COLO829 (cell line): ENCODE results near the gene CMC4.

ENCODE experiments used
- DNase-seq: peaks from one replicate; pipeline ENCODE4 v3.0.0; 2012; ENCODE audit warnings: low spot score

The CMC4 gene

DNA sequence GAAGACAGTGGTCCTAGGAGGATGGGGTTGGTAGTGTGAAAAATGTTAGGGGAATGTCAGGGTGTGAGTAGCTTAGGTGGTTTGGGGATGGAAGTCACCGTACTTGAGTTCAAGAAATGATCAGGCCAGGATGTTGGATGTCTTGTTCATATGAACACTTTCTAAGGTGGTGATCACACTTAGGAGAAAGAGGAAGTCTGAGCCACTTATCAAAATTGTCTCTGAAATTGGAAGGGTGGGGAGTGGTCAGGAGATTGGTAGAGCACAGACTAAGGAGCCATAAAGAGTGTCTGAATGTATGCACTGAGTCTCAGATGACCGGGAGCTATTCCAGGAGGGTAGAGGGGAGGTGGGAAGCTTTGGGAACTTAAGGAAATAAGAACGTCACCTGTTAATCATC, 17.3 kb downstream of the CMC4 start:
- no peak for DNase-seq

DNA sequence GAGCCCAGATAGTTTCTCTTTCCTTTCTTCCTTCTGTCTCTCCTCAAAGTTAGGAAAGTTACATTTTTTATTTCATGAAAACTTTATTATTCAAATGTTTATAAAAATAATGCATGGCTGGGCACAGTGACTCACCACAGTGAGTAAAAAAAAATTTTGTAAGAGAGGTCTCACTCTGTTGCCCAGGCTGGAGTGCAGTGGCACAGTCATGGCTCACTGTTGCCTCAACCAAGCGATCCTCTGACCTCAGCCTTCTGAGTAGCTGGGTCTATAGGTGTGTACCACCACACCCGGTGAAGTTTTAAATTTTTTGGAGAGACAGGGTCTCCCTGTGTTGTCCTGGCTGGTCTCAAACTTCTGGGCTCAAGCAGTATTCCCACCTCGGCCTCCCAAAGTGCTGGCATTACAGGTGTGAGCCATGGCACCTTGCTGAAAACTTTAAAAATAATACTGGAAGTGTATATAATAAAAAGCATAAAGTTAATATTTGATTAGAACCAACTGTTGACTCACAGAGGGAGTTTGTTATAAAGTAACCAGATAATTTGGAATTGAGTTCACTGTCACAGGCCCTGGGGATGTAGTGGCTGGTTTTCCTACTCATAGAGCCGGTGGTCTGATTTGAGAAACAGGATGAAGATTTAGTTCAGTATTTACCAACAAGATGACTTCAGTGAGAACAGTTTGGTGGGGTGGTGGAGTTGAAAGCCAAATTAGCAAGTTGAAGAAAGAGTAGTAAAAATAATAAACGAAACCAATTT, 18.0 kb downstream of the CMC4 start:
- DNase-seq, result no peak

DNA sequence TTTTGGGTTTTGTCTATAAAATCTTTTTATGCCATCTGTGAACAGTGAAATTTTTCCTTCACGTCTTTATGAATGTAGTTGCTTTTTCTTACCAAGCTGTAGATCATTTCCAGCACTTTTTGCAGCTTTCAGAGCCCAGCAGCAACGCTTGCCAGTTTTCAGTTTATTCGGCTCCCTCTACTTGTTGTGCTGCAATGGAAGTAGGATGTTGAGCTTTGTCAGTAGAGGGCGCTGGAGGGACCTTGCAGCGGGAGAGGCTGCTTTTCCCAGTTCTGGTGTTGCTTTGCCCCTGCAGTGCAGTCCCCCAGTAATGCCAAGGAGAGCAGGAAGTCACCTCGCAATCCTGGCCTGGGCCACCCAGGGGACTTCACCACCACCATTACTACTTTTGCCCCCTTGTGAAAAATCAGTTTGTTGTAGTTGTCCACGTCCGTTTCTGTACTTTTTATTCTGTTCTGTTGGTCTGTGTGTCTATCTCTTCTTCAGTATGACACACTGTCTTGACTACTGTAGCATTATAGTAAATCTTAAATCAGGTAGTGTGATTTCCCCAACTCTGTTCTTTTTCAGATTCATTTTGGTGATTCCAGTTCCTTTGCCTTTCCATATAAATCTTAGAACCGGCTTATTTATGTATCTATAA, 21.8 kb downstream of the CMC4 start:
- DNase-seq, result peak; percentile 53

DNA sequence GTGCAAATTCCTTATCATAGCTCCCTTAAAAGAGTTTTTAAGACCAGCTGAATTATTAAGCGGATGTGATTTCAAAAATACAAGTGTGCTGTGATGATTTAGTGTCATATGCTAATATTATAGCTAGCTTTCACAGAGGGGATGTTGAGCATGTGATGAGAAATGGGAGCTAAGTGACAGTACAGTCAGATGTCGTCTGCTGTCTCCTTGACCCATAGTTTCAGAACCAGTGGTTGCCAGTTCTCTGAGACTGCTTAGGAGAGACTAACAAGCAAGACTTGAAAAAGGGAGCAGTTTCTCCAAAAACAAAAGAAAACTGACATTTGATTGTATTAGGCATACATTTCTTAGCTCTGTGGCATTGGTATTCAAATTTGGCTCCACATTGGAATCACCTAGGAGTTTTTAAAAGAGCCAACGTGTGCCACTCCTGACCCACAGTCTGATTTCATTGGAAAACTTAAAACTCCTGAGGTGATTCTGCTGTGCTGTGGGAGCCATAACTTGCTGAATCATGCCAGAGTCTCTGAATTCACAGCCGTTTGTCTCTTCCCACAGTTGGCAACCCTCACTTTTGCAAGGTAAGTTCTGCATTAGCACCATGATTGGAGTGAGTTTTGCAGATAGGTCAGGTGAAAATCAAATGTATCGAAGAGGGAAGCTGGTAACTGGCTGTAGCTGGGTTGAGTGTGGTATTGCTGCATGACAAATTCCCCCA, 24.0 kb downstream of the CMC4 start:
- DNase-seq, result no peak

DNA sequence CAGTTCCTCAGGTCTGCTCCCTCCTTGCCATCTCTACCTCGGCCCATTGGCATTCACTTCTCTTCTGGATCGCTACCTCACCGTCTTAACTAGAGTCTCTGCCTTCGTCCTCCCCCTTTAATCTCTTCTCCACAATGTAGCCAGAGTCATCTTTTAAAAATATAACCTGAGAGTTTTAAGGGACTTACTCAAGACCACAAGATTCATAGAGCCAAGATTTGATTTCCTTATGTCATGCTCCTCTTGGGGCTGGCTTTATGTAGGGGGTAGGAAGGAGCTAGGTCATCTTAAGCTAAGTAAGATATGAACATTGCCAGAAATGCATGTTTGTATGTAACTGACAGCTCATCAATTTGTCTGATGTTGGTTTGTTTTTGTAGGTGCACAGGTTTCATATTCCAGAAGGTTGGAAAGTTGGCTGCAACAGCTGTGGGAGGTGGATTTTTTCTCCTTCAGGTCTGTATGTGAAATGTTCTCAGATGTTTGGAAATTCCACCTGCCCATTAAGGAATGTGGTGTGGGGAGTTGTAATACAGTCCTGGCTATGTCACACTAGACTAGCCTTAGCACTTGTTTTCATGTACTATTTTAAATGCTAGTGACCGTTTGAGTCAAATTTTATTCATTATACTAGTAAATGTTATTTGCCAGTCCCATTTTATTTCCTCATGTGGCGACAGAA, 24.7 kb downstream of the CMC4 start:
- DNase-seq, result no peak

DNA sequence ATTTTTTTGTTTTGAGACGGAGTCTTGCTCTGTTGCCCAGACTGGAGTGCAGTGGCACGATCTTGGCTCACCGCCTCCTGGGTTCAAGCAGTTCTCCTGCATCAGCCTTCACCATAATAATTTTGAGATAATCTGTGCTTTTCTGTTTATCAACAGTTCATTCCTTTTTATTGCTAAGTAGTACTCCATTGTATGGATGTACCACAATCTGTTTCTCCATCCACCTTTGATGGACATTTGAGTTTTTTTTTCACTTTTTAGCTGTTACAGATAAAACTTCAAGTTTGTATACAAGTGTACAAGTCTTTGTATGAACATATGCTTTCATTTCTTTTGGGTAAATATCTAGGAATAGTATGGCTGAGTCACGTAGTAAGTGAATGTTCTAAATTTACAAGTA, 35.2 kb downstream of the CMC4 start:
- no peak for DNase-seq

DNA sequence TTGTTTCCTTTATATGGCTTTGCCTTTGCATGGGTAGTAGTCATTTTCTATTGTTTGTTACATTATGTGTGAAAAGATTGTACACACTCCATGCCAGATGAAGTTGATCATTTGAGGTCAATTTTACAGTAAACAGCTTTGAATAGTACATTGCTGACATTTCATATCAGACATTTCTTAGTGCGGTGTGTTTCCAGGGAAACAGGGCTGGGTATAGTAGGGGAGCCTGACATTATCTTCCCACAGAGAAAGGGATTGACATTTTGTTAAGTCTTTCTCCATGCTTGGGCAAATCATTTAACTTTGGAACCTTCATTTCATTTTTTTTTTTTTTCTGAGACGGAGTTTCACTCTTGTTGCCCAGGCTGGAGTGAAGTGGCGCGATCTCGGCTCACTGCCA, 39.3 kb downstream of the CMC4 start:
- no peak for DNase-seq

DNA sequence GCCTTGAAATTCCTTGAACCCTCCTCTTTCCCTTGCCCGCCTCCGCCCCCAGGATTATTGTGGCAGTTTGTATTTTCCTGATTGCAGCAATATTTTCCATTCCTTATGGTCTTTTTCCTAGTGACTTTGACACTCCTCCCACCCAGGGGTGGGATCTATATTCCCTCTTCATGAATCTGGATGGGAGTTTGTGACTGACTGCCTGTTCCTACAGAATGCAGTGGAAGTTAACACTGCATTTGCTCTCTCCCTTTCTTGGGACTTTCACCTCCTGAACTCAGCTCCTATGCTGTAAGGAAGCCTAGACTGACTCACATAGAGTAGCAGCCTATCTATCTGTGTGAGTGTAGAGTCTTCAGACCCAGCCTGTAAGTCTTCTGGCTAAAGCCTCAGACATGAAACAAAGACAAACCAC, 42.1 kb downstream of the CMC4 start:
- no peak for DNase-seq

DNA sequence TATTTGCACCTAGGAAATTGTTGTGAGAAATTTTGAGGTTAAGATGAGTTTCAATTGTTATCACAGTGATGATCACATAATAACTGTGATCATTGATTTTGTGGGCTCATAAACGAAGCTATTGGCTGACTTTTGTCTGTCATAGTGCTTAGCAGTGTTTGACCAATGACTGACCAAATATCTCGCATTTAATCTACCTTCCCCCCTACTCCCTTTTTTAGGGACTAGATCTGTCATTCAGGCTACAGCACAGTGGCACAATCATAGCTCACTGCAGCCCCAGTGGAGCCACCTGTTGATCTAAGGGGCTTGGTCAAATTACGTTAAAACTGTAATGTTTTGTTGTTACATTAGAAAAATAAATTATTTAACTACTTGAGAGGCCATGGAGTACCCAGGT, 42.8 kb downstream of the CMC4 start:
- no peak for DNase-seq

DNA sequence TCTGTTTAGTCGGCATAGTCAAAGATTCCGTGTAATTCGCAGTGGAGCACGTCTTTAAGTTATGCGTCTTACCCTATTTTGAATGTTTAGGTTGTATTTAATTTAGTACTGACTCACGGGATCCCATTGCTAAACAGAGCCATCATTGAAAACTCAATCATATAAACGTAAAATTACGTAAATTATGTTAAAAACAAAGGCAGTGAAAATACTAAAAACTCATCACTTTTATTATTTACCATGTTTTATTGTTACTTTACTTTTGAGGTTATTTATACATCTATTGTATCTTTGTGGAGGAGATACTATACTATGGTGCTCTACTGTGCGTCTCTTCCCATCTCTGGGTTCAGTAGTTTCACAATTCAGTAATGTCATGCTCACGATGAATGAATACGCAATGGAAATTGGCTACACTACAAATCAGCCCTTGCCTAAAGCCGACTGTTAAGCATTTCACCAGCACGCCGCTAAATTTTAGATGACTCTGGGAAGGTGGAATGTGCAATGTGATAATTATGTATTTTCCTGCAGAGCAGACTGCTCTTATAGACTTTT, 43.3 kb downstream of the CMC4 start:
- no peak for DNase-seq

DNA sequence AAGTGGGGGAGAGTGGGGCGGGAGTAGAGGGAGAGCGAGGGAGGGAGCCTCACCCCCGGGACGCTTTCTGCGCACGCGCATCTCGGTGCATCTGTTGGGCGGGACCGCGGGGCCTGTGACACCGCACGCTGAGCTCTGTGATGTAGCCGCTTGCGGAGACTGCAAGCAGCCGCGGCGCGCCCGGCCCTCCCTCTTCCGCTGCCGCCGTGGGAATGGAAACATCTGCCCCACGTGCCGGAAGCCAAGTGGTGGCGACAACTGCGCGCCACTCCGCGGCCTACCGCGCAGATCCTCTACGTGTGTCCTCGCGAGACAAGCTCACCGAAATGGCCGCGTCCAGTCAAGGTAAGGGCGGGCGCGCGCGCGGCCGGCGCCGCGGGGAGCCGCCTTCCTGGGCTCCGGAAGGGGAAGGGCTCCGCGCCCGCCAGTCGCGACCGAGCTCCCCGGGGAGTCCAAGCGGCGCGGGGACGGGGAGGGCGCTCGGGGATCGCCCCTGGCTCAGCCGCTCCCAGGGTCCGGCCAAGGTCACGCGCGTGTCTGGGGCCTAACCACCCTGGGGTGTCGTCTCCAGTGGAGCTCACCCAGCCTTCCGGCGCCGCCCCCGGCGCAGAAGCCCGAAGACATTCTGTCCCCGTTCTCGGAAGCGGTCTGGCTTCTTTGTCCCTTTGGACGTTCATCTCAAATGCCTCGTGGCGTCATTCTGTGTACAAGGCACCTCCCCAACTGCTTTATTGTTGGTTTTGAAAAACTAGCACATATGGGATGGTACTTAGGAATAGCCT, 44.0 kb downstream of the CMC4 start, which contains the start of gene FUNDC2:
TSS of gene FUNDC2 (plus strand) at position 118 of the 782 bp plus-strand sequence. CDS start at position 213, 95 bp downstream.
- DNase-seq, result peak; percentile 75

DNA sequence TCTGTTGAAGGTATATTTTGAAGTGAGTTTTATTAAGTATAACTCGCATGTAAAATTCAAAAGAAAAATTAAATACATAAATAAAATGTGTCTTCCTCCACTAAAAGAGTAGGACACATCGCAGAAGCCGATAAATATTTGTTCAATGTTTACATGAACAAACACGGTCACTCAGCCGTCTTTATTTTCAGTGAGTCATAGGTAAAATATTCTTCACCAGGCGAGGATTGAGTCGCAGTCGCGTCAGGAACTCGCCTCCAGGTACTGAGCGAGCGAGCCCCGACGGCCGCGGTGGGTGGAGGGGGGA, 44.6 kb downstream of the CMC4 start:
- DNase-seq, result no peak

DNA sequence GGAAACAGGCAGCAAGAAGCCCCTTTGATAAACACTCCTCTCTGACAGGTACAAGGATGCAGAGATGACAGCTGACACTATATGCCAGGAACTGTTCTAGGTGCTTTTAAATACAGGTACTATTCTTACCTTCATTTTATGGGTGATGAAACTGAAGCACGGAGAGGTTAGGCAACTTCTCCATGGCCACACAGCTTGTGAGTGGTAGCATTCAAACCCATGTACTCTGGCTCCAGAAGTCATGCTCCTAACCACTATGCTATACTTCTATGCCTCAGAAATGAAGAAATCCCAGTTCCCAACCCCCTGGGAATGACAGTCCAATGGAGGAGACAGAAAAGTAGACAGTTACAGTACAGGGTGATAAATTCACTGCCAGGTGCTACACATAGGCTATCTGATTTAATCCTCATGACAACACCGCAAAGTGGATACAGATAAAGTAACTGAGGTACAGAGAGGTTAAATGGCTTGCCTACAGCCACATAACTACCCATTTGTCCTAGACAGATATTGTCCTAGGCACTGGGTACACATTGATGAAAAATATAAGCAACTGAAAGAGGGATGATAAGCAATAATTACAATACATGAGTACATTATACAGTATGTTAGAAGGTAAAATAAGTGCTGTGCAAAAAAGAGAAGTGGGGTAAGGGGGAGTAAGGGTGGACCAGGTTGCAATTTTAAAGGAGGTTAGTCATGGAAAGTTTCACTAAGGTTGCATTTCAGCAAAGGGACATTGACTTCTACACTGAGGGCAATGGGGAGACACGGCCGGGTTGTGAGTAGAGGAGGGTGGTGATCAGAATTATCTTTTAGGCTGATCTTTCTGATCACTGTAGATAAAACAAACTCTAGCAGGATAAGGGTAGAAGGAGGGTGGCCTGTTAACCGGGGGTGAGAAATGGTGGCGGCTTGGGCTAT, 46.8 kb downstream of the CMC4 start:
- DNase-seq, result no peak

DNA sequence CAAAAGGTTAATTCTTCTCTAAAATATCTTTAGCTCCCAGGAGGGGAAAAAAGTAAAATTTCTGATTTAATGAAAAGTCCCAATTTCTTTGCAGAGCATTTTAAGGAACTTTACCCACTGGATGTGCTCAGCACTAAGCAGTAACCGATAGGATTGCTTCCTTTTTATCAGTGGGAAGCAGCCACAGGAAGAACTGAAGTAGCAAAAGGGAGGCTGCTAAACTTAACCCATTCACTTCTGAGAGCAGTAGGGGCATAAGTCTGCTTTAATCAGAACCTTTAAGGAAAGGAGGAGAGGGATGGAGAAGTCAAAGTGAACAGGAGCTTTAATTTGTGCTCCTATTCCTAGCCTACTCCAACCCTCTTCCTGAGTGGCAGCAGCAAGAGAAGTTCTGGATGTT, 48.4 kb downstream of the CMC4 start, which contains the start of gene F8:
TSS of gene F8 (minus strand) at position 139 of the 400 bp plus-strand sequence. CDS start 171 bp downstream, outside the sequence.
- DNase-seq, result no peak

DNA sequence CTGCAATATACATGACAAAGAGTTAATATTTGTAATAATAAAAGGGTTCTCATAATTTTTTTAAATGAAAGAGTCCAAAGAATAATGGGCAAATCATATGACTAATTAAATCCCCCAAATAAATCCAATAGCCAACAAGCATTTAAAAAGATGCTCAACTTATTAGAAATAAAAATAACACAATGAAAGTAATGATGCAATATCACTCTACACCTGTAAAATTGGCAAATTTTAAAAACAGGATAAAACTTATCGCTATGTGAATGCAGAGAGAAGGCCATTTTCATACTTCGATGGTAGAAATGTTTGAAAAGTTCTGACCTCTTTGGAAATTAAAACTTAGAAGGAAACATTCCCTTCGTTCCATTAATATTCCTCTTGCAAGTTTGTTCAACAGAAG, 50.3 kb downstream of the CMC4 start:
- no peak for DNase-seq
